Fibroblast of pulmonary artery (primary cell): ENCODE measurements around the gene CELF4.

Experiments used
- DNase-seq: peaks from one replicate; pipeline ENCODE4 v3.0.0-alpha.2; 2010; ENCODE audit warnings: low read depth
- H3K4me3 ChIP-seq: replicated peaks from 2 replicates; pipeline ENCODE4 v1.5.1; 2011; ENCODE audit warnings: low read depth, mild to moderate bottlenecking, control low read depth, low read length, moderate library complexity
- CTCF ChIP-seq: IDR thresholded peaks from 2 replicates; pipeline ENCODE4 v1.5.1; 2011; ENCODE audit warnings: mild to moderate bottlenecking, control low read depth, low read length, inconsistent platforms; ENCODE audit errors: missing control alignments

CELF4 gene

GRCh38 chr18:37218022-37218590 is 347.5 kb downstream of the CELF4 start:
- no peak for DNase-seq
- TF ChIP-seq CTCF, result no peak
- no peak overlapping the region for H3K4me3 ChIP-seq

- DNase-seq, result no peak
- H3K4me3 ChIP-seq, result no peak overlapping the region
- TF ChIP-seq CTCF, result no peak
These were observed 354.8 kb downstream of the CELF4 start for GRCh38 chr18:37210781-37211180.

DNA sequence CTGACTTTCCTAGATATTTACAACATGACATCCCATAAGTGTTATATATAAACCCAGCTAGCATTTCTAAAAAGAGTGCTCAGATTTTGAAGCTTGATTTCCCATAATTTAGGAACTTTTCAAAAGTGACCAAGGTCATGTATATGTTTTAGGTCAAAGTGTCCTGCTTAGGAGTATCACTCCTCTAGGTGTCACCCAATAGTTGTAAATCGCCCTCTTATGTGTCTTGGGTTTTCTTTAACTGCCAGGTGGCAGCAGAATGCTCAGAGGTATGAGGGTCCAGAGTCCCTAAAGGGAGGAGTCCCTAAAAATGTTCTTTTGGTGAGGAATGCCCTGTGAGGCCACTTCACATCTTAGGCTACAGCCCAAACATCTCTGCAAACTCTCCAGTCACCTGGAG is 358.3 kb downstream of the CELF4 start:
- H3K4me3 ChIP-seq, result no peak overlapping the region
- TF ChIP-seq CTCF, result no peak
- DNase-seq, result no peak

DNA sequence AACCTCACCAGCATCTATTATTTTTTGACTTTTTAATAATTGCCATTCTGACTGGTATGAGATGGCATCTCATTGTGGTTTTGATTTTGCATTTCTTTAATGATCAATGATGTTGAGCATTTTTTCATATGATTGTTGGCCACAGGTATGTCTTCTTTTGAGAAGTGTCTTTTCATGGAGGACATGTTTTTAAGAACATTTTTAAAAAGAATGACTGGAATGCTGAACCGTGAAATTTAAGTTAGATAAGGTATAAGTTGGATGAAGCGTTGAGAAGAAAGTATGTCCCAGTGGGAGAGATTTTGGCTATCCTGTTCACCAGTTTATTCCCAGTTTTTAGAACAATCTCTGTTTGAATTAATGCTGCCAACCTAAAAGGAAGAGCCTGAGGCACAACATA is 365.9 kb downstream of the CELF4 start:
- H3K4me3 ChIP-seq, result no peak overlapping the region
- no peak for TF ChIP-seq CTCF
- no peak for DNase-seq
